Lower leg skin (tissue), 4 donors: ENCODE measurements around the gene NOC4L. TPM values are rescaled to one million over a fixed set of nuclear protein-coding genes. Genes with fewer than 3 reads are reported as not detected.

Source experiments
- DNase-seq, 2 donors: peaks; one replicate each; pipeline ENCODE4 v3.0.0-alpha.2; 2019; ENCODE audit warnings: low spot score in 2 of 2
- H3K4me3 ChIP-seq: fragments of 200-600 bp; sonication (generic); 2 replicates; pipeline ENCODE4 v1.5.1; 2017; ENCODE audit warnings: mild to moderate bottlenecking, low read depth; ENCODE audit not compliant: poor library complexity, severe bottlenecking
- POLR2A ChIP-seq, 2 donors: fragments of 450-650 bp; IDR thresholded peaks; one replicate each; pipeline ENCODE4 v1.6.1; 2016 to 2017; ENCODE audit warnings: antibody characterized with exemption in 2 of 2, mild to moderate bottlenecking in 1 of 2, moderate library complexity in 1 of 2
- WGBS, 2 donors: methylation state at CpG; one replicate each; pipeline ENCODE4 v1.1.5; 2018; 5-methylcytosine and 5-hydroxymethylcytosine counted together
- intact Hi-C: fragments of 100-400 bp; cut with DNase I; formaldehyde crosslinking; loops from one replicate; pipeline ENCODE4 v1.15.0; 2023; ENCODE audit warnings: low total_unique reads
- total RNA-seq, 4 donors: library from RNA; depleted of rRNA; stranded (reverse); fragments of >200 nt; gene quantifications; one replicate each; pipeline ENCODE4 v1.1.0, GENCODE V29; 2016
- TF ChIP-seq, protein P1 (sequence below), 3 donors: fragments of 450-650 bp; IDR thresholded peaks; one replicate each; pipeline ENCODE4 v1.5.1; 2016; ENCODE audit warnings: antibody characterized with exemption in 3 of 3, mild to moderate bottlenecking in 3 of 3, moderate library complexity in 2 of 3

The NOC4L gene
- total RNA-seq, 4 donors from 2014 or later: 7.3 to 17.7 (median 14.1) TPM

GRCh38 chr12:132199526-132200319, 55.5 kb downstream of the NOC4L start:
- WGBS, 2 donors: 80 to 83% methylated on average over 21 to 24 of the region's 24 CpGs
- TF ChIP-seq, protein P1, sequence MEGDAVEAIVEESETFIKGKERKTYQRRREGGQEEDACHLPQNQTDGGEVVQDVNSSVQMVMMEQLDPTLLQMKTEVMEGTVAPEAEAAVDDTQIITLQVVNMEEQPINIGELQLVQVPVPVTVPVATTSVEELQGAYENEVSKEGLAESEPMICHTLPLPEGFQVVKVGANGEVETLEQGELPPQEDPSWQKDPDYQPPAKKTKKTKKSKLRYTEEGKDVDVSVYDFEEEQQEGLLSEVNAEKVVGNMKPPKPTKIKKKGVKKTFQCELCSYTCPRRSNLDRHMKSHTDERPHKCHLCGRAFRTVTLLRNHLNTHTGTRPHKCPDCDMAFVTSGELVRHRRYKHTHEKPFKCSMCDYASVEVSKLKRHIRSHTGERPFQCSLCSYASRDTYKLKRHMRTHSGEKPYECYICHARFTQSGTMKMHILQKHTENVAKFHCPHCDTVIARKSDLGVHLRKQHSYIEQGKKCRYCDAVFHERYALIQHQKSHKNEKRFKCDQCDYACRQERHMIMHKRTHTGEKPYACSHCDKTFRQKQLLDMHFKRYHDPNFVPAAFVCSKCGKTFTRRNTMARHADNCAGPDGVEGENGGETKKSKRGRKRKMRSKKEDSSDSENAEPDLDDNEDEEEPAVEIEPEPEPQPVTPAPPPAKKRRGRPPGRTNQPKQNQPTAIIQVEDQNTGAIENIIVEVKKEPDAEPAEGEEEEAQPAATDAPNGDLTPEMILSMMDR (IDR thresholded peaks at IDR 0.05): no peak
- TF ChIP-seq POLR2A (IDR thresholded peaks at IDR 0.05): no peak
- no peak overlapping the region for H3K4me3 ChIP-seq
- intact Hi-C loops: no loop called here
- no peak for DNase-seq

DNA sequence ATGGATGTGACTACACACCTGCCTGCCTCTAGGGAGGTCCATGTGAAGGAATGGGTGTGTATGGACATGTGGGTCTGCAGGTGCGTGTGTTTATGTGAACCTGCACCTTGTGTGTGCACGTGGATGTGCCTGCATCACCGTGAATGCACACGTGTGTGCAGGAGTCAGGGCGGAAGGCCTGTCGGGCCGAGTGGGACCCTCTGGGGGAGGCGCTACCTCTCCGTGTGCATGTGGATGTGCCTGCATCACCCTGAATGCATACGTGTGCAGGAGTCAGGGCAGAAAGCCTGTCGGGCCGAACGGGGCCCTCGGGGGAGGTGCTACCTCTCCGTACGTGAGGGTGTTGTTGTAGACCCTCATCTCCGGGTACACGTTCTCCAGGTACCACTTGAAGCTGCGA, 56.5 kb downstream of the NOC4L start:
- WGBS, 2 donors: 83 to 89% methylated on average over 19 of the region's 19 CpGs
- intact Hi-C loops: no loop called here
- H3K4me3 ChIP-seq: no peak overlapping the region
- DNase-seq: no peak
- TF ChIP-seq, protein P1 (IDR thresholded peaks at IDR 0.05): no peak
- TF ChIP-seq POLR2A (IDR thresholded peaks at IDR 0.05): no peak

DNA sequence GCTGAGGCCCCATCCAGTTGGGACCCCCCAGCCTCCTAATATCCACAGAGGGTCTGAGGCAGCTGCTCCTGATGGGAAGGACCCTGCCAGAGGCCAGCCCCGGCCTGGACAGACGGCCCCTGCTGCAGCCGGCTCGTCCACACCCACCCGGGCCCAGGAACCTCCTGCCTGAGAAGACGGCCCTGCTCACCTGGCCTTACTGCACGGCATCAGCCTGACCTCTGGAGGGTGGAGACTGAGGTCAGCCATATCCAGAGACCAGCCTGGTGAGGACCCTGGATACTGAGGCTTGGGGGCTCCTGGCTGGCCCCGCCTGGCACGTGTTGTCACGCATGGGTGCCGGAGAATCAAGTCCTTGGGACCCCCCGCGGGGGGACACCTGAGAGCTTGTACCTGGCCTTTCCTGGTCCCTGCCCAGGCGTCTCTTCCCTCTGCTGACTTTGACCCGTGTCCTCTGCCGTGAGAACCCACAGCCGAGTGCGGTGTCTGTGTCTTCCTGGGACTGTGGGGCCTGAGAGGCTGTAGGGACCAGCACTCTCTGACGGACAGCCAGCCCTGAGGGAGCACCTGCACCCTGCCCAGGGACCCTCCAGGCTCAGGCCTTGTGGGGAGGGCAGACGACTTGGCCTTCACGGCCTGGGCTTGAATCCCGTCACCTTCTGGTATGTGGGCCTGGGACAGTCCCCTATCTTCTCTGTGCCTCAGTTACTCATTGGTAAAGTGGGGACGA, 57.3 kb downstream of the NOC4L start:
- no peak for DNase-seq
- TF ChIP-seq POLR2A (IDR thresholded peaks at IDR 0.05): no peak
- TF ChIP-seq, protein P1 (IDR thresholded peaks at IDR 0.05): no peak
- WGBS, 2 donors: 85 to 86% methylated on average over 14 to 23 of the region's 23 CpGs
- H3K4me3 ChIP-seq: no peak overlapping the region
- intact Hi-C loops: no loop called here

Other genes starting within 250 kb of the NOC4L start
- gene ULK1, start 249.8 kb upstream of the NOC4L start, total RNA-seq: 100 to 1,000 TPM in 1 of 4 donors, 10 to 100 TPM in 3; 42.8 to 117 (median 46.1) TPM
- 10 to 100 TPM in 3 of 4 donors, 1 to 10 TPM in 1; 8.3 to 36.4 (median 19.0) TPM for gene PUS1, start 215.2 kb upstream of the NOC4L start, total RNA-seq
- gene EP400, start 194.5 kb upstream of the NOC4L start, total RNA-seq: 10 to 100 TPM; 22.0 to 45.8 (median 24.6) TPM
- gene DDX51, start 138 bp upstream of the NOC4L start, total RNA-seq: 10 to 100 TPM; 11.1 to 31.8 (median 19.2) TPM
- gene GALNT9, start 185.1 kb downstream of the NOC4L start, total RNA-seq: under 1 TPM in 1 of 4 donors, not detected in 3; 0.13 TPM